PFSK-1 (cell line): ENCODE measurements around the gene KIAA1755.

ENCODE experiments used
- FOXP2 ChIP-seq: optimal IDR thresholded peaks from 2 replicates; pipeline ENCODE3; 2011; ENCODE audit warnings: borderline replicate concordance, control low read depth, inconsistent platforms; ENCODE audit not compliant: insufficient read depth; ENCODE audit errors: extremely low read length, extremely low read depth
- POLR2AphosphoS5 ChIP-seq: IDR thresholded peaks from 2 replicates; pipeline ENCODE4 v1.6.1; 2012; ENCODE audit warnings: low read depth, mild to moderate bottlenecking, control low read depth, low read length, moderate library complexity
- SIN3A ChIP-seq: IDR thresholded peaks from 2 replicates; pipeline ENCODE4 v1.6.1; 2012; ENCODE audit warnings: mild to moderate bottlenecking, low read length, moderate library complexity, borderline replicate concordance; ENCODE audit not compliant: insufficient read depth
- TAF1 ChIP-seq: IDR thresholded peaks from 2 replicates; pipeline ENCODE4 v1.6.1; 2012; ENCODE audit warnings: low read length, control low read depth, borderline replicate concordance; ENCODE audit not compliant: insufficient read depth
- TF ChIP-seq, protein P1 (sequence below), 2 experiments: IDR thresholded peaks; 2 replicates each; pipeline versions ENCODE4 v1.6.1 to v1.8.0; 2011 to 2012; ENCODE audit warnings: low read depth in 2 of 2, low read length in 2 of 2, control low read depth in 1 of 2, inconsistent platforms in 1 of 2, mild to moderate bottlenecking in 1 of 2, moderate library complexity in 1 of 2; ENCODE audit not compliant: insufficient read depth in 1 of 2

Gene KIAA1755

DNA sequence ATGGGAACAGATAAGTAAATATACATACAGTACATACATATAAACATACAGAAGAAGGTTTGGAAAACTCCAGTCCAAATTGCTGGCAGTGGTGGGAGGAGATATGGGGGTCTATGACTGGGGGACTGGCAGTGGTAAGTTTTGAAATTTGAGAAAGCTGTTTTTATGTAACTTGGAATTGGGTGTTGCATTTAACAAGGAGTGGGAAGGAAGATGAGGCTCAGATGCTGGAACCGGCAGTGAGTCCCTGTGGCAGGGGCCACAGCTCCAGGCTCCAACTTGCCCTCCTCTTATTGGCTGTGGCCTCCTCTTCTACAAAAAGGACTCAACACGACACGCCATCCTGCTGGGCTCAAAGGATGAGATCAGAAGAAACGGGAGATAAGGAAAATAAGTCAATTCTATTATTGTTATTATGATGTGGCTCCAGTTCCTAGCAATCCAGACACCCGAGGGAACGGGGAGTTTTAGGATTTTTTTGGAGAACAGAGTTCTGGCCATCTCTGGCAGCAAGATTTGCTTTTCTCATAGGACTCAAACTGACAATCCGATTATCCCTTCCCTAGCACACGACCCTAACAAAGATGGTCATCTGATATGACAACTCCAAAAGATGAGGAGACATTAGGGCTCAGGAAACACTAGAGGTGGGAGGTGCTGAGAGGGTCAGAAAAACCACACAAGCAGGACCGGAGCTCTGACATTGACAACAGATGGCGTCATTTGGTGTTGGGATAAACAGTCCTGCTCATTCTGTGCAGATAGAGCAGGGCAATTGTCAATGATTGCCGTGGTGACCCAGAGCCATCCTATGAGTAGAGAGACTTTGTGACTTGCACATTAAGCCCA lies 89.5 kb downstream of the KIAA1755 start:
- TF ChIP-seq TAF1: peak; percentile 59; the same call in 1 of the 2 replicates
- TF ChIP-seq POLR2AphosphoS5: 0 out of 2 replicates have a peak, but pooled peaks have one; percentile 28
- peak; percentile 100 for TF ChIP-seq FOXP2
- TF ChIP-seq, protein P1, sequence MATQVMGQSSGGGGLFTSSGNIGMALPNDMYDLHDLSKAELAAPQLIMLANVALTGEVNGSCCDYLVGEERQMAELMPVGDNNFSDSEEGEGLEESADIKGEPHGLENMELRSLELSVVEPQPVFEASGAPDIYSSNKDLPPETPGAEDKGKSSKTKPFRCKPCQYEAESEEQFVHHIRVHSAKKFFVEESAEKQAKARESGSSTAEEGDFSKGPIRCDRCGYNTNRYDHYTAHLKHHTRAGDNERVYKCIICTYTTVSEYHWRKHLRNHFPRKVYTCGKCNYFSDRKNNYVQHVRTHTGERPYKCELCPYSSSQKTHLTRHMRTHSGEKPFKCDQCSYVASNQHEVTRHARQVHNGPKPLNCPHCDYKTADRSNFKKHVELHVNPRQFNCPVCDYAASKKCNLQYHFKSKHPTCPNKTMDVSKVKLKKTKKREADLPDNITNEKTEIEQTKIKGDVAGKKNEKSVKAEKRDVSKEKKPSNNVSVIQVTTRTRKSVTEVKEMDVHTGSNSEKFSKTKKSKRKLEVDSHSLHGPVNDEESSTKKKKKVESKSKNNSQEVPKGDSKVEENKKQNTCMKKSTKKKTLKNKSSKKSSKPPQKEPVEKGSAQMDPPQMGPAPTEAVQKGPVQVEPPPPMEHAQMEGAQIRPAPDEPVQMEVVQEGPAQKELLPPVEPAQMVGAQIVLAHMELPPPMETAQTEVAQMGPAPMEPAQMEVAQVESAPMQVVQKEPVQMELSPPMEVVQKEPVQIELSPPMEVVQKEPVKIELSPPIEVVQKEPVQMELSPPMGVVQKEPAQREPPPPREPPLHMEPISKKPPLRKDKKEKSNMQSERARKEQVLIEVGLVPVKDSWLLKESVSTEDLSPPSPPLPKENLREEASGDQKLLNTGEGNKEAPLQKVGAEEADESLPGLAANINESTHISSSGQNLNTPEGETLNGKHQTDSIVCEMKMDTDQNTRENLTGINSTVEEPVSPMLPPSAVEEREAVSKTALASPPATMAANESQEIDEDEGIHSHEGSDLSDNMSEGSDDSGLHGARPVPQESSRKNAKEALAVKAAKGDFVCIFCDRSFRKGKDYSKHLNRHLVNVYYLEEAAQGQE (IDR thresholded peaks at IDR 0.05; ENCODE audit: insufficient read depth in 1 of 2, low read depth in 2 of 2, low read length in 2 of 2): peak in 1 of 2 experiments; percentile 33; a peak in 1 of 4 replicates
- peak; percentile 92; the same call in 1 of the 2 replicates for TF ChIP-seq SIN3A

DNA sequence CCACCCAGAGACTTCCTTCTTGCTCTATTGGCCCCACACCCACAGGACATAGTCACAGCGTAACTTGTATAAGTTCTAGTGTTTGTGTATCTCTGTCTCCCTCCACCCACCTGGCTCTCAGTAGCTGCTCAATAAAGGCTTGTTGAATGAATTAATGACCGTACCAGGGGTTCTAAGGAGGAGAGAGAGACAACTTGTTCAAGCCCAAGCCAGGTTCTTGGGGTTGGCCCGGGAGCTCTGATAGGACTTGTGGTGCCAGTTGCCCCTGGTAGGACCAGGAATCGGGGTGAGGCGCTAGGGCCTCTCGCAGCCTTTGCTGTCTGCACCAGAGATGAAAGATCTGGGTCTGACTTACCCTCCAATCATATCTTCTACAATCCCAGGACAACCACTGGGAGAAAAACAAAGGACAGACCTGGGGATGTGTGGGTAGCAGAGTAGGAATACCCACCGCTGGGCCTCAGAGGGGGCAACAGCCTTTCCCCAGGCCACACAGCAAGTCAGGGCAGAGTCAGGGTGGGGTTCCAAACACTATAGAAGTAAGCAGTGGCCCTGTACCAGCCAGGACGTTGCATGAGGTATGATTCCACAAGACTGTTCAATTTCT lies 90.2 kb downstream of the KIAA1755 start:
- TF ChIP-seq POLR2AphosphoS5: no peak
- TF ChIP-seq, protein P1 (IDR thresholded peaks at IDR 0.05; ENCODE audit: insufficient read depth in 1 of 2, low read depth in 2 of 2, low read length in 2 of 2): no peak
- no peak for TF ChIP-seq SIN3A
- TF ChIP-seq FOXP2: no peak
- no peak for TF ChIP-seq TAF1

DNA sequence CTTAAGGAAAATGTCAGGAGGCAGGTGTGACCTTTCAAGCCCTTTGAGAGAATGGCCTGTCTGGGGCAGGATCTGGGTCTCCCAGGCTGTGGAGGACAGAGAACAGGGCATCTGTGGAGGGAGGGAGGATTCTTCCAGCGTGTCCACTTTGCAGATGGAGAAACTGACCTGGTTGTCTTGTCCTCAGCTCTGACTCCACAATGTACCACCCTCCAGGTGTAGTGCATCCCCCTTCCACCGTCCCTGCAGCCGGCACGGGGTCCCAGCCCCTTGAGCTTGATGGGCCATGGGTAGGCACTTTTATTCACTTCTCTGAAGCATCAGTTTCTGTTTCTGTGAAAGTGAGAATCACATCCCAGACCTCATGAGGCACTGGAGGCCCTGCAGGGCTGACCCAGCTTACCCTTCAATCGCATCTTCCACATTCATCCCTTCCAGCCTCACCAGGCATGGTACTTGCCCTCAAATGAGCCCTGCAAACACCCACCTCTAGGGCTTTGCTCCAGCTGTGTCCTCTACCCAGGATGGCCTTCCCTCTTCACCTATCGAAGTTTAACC lies 90.8 kb downstream of the KIAA1755 start:
- TF ChIP-seq, protein P1 (IDR thresholded peaks at IDR 0.05; ENCODE audit: insufficient read depth in 1 of 2, low read depth in 2 of 2, low read length in 2 of 2): no peak
- no peak for TF ChIP-seq FOXP2
- no peak for TF ChIP-seq SIN3A
- no peak for TF ChIP-seq TAF1
- no peak for TF ChIP-seq POLR2AphosphoS5

DNA sequence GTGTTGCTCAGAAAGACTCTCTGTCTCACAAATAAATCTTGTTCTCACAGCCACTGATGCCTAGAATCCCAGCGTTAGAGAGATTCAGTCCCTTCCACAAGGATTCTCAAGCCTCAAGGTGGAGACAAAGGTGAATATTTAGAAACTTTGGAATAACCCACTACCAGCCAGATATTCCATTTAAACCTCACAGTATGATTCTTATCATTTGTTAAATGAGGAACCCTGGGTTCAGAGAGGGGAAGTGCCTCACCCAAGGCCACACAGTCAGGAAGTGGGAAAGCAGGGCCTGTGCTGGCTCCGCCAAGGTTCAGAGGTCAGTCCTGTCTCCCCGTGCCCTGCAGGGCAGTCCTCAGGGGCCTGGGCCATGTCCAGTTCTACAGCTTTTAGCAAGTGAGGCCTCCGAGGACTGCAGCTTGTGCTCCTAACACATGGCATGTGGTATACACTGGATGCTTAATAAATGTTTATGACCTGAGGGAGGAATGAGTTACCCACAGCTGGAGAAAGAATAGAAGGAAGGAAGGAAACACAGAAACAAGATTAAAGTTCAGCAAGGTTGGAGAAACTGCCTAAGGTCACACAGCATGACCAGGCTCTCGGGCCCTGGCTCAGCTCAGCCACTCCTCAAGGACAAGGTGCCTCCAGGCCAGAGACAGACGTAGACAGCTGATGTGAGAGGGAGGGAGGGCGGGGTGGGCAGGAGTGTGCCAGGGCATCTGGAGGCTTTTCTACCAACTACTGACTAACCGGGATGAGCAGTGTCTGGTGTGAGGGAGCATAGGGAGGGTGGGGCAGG lies 91.5 kb downstream of the KIAA1755 start:
- TF ChIP-seq SIN3A (no peak), TAF1 (no peak), POLR2AphosphoS5 (no peak), FOXP2 (no peak)
- TF ChIP-seq, protein P1 (IDR thresholded peaks at IDR 0.05; ENCODE audit: insufficient read depth in 1 of 2, low read depth in 2 of 2, low read length in 2 of 2): no peak
